ENCODE results near the gene TEX2.

GRCh38 chr17:64269687-64270649 is 6.9 kb upstream of the TEX2 start:
- TF ChIP-seq POLR2A (IDR thresholded peaks at IDR 0.05; ENCODE audit: low read depth, low read length) (no peak), CTCF (IDR thresholded peaks at IDR 0.05; ENCODE audit: extremely low read depth in 1 of 2, insufficient read depth in 1 of 2, low read depth in 1 of 2, low read length in 2 of 2) (no peak), FOS (IDR thresholded peaks at IDR 0.05; ENCODE audit: borderline replicate concordance, insufficient read depth, low read length) (no peak), JUN (IDR thresholded peaks at IDR 0.05; ENCODE audit: borderline replicate concordance, insufficient read depth, insufficient read length, low read depth) (no peak), MAX (IDR thresholded peaks at IDR 0.05; ENCODE audit: insufficient read depth, insufficient read length) (no peak), EZH2 (IDR thresholded peaks at IDR 0.05; ENCODE audit: borderline replicate concordance, low read depth, low read length, severe bottlenecking) (no peak), POLR2AphosphoS5 (IDR thresholded peaks at IDR 0.05; ENCODE audit: insufficient read depth, low read depth, low read length) (no peak)

Measured in endothelial cell of umbilical vein (primary cell).